Measurements from ENCODE around the gene MYOCD. TPM values are rescaled to one million over a fixed set of nuclear protein-coding genes. Genes with fewer than 3 reads are reported as not detected.
A peak's percentile ranks its signal among the peaks of the same experiment; 100 is the strongest.

Gene MYOCD
- total RNA-seq, 1 donor = under 0.01 TPM

GRCh38 chr17:12712415-12712814 lies 46.7 kb downstream of the MYOCD start:
- H3K27ac ChIP-seq (ENCODE audit: low read depth, low read length) = no peak overlapping the region
- H3K36me3 ChIP-seq (ENCODE audit: insufficient read depth, low read length) = no peaks in the 10 kb centered on the region
- H3K9me3 ChIP-seq (ENCODE audit: low read depth, low read length) = no peaks in the 10 kb centered on the region
- DNase-seq (ENCODE audit: insufficient read length, low spot score, missing footprints) = no peak
- no peaks in the 10 kb centered on the region for H3K79me2 ChIP-seq (ENCODE audit: insufficient read depth, low read length)
- no peak overlapping the region for H3K4me2 ChIP-seq (ENCODE audit: insufficient read depth, low read length)
- H3K4me1 ChIP-seq (ENCODE audit: insufficient read depth, low read length) = no peaks in the 10 kb centered on the region
- no peak for TF ChIP-seq CTCF (IDR thresholded peaks at IDR 0.05; ENCODE audit: extremely low read depth, low read depth, low read length)
- H2AFZ ChIP-seq (ENCODE audit: low read length) = no peak overlapping the region
- H4K20me1 ChIP-seq (ENCODE audit: insufficient read depth, low read length) = no peaks in the 10 kb centered on the region
- H3K27me3 ChIP-seq (ENCODE audit: insufficient read depth, low read length) = no peaks in the 10 kb centered on the region
- no peak overlapping the region for H3K4me3 ChIP-seq (ENCODE audit: insufficient read depth, low read length)

- H3K79me2 ChIP-seq (ENCODE audit: insufficient read depth, low read length) = no peaks in the 10 kb centered on the region
- H3K4me2 ChIP-seq (ENCODE audit: insufficient read depth, low read length) = no peak overlapping the region
- H3K27ac ChIP-seq (ENCODE audit: low read depth, low read length) = no peak overlapping the region
- H3K4me3 ChIP-seq (ENCODE audit: insufficient read depth, low read length) = no peak overlapping the region
- peak; percentile 55 for DNase-seq (ENCODE audit: insufficient read length, low spot score, missing footprints)
- no peaks in the 10 kb centered on the region for H4K20me1 ChIP-seq (ENCODE audit: insufficient read depth, low read length)
- H2AFZ ChIP-seq (ENCODE audit: low read length) = no peak overlapping the region
- no peak for TF ChIP-seq CTCF (IDR thresholded peaks at IDR 0.05; ENCODE audit: extremely low read depth, low read depth, low read length)
- H3K27me3 ChIP-seq (ENCODE audit: insufficient read depth, low read length) = no peaks in the 10 kb centered on the region
- H3K4me1 ChIP-seq (ENCODE audit: insufficient read depth, low read length) = no peaks in the 10 kb centered on the region
- no peaks in the 10 kb centered on the region for H3K9me3 ChIP-seq (ENCODE audit: low read depth, low read length)
- H3K36me3 ChIP-seq (ENCODE audit: insufficient read depth, low read length) = no peaks in the 10 kb centered on the region
Observed at GRCh38 chr17:12712941-12713340, 47.3 kb downstream of the MYOCD start.

GRCh38 chr17:12719948-12720347 lies 54.3 kb downstream of the MYOCD start:
- no peaks in the 10 kb centered on the region for H3K9me3 ChIP-seq (ENCODE audit: low read depth, low read length)
- H3K27ac ChIP-seq (ENCODE audit: low read depth, low read length) = no peak overlapping the region
- no peaks in the 10 kb centered on the region for H3K36me3 ChIP-seq (ENCODE audit: insufficient read depth, low read length)
- H2AFZ ChIP-seq (ENCODE audit: low read length) = no peak overlapping the region
- no peaks in the 10 kb centered on the region for H3K4me1 ChIP-seq (ENCODE audit: insufficient read depth, low read length)
- no peak overlapping the region for H3K4me2 ChIP-seq (ENCODE audit: insufficient read depth, low read length)
- DNase-seq (ENCODE audit: insufficient read length, low spot score, missing footprints) = no peak
- no peaks in the 10 kb centered on the region for H3K27me3 ChIP-seq (ENCODE audit: insufficient read depth, low read length)
- no peaks in the 10 kb centered on the region for H4K20me1 ChIP-seq (ENCODE audit: insufficient read depth, low read length)
- no peak overlapping the region for H3K4me3 ChIP-seq (ENCODE audit: insufficient read depth, low read length)
- TF ChIP-seq CTCF (IDR thresholded peaks at IDR 0.05; ENCODE audit: extremely low read depth, low read depth, low read length) = no peak
- H3K79me2 ChIP-seq (ENCODE audit: insufficient read depth, low read length) = no peaks in the 10 kb centered on the region

GRCh38 chr17:12721581-12721980 lies 55.9 kb downstream of the MYOCD start:
- no peaks in the 10 kb centered on the region for H3K79me2 ChIP-seq (ENCODE audit: insufficient read depth, low read length)
- no peak overlapping the region for H2AFZ ChIP-seq (ENCODE audit: low read length)
- no peak overlapping the region for H3K4me3 ChIP-seq (ENCODE audit: insufficient read depth, low read length)
- no peak overlapping the region for H3K27ac ChIP-seq (ENCODE audit: low read depth, low read length)
- H3K36me3 ChIP-seq (ENCODE audit: insufficient read depth, low read length) = no peaks in the 10 kb centered on the region
- H3K9me3 ChIP-seq (ENCODE audit: low read depth, low read length) = no peaks in the 10 kb centered on the region
- no peak overlapping the region for H3K4me2 ChIP-seq (ENCODE audit: insufficient read depth, low read length)
- no peaks in the 10 kb centered on the region for H4K20me1 ChIP-seq (ENCODE audit: insufficient read depth, low read length)
- H3K4me1 ChIP-seq (ENCODE audit: insufficient read depth, low read length) = no peaks in the 10 kb centered on the region
- no peak for DNase-seq (ENCODE audit: insufficient read length, low spot score, missing footprints)
- H3K27me3 ChIP-seq (ENCODE audit: insufficient read depth, low read length) = no peaks in the 10 kb centered on the region
- no peak for TF ChIP-seq CTCF (IDR thresholded peaks at IDR 0.05; ENCODE audit: extremely low read depth, low read depth, low read length)
